T-helper 2 cell treated with Interferon-gamma antibody and Interleukin-4, amounts not matched to agents 5 μg/mL and 100 μg/mL, for 36 hours (primary cell): Measurements from ENCODE around the gene KLF15.

Source experiments
- DNase-seq: peaks from one replicate; pipeline ENCODE4 v3.0.0; 2021; ENCODE audit warnings: low spot score
- H3K27ac Mint-ChIP-seq: one replicate; pipeline ENCODE4 v1.8.0; 2021; ENCODE audit warnings: mild to moderate bottlenecking, mixed read lengths
- H3K27me3 Mint-ChIP-seq: one replicate; pipeline ENCODE4 v1.8.0; 2021; ENCODE audit warnings: low read depth, mixed read lengths
- H3K36me3 Mint-ChIP-seq: one replicate; pipeline ENCODE4 v1.8.0; 2021; ENCODE audit warnings: low read depth, mixed read lengths
- H3K4me1 Mint-ChIP-seq: one replicate; pipeline ENCODE4 v1.8.0; 2021; ENCODE audit warnings: low read depth, mixed read lengths
- H3K4me3 Mint-ChIP-seq: one replicate; pipeline ENCODE4 v1.8.0; 2022; ENCODE audit warnings: mild to moderate bottlenecking, moderate library complexity, mixed read lengths
- H3K9me3 Mint-ChIP-seq: one replicate; pipeline ENCODE4 v1.8.0; 2021; ENCODE audit warnings: mixed read lengths

KLF15 gene

GRCh38 chr3:126350502-126351085 is 6.6 kb downstream of the KLF15 start:
- Mint-ChIP-seq H3K27ac (no peak overlapping the region), H3K36me3 (no peaks in the 10 kb centered on the region), H3K27me3 (peaks cover 7% of the 10 kb centered on the region), H3K9me3 (no peaks in the 10 kb centered on the region), H3K4me3 (no peak overlapping the region), H3K4me1 (no peaks in the 10 kb centered on the region)
- no peak for DNase-seq

GRCh38 chr3:126349611-126350501 is 7.4 kb downstream of the KLF15 start:
- no peaks in the 10 kb centered on the region for H3K36me3 Mint-ChIP-seq
- H3K4me1 Mint-ChIP-seq, result no peaks in the 10 kb centered on the region
- DNase-seq, result no peak
- no peak overlapping the region for H3K27ac Mint-ChIP-seq
- no peaks in the 10 kb centered on the region for H3K27me3 Mint-ChIP-seq
- H3K4me3 Mint-ChIP-seq, result no peak overlapping the region
- no peaks in the 10 kb centered on the region for H3K9me3 Mint-ChIP-seq

- Mint-ChIP-seq H3K9me3 (no peaks in the 10 kb centered on the region), H3K27ac (no peak overlapping the region), H3K4me3 (no peak overlapping the region), H3K4me1 (no peaks in the 10 kb centered on the region), H3K27me3 (no peaks in the 10 kb centered on the region), H3K36me3 (no peaks in the 10 kb centered on the region)
- DNase-seq, result no peak
Observed at GRCh38 chr3:126349071-126349470, 8.1 kb downstream of the KLF15 start.

GRCh38 chr3:126348308-126348920 is 8.8 kb downstream of the KLF15 start:
- Mint-ChIP-seq H3K27me3 (no peaks in the 10 kb centered on the region), H3K4me1 (no peaks in the 10 kb centered on the region), H3K4me3 (no peak overlapping the region), H3K36me3 (no peaks in the 10 kb centered on the region), H3K9me3 (no peaks in the 10 kb centered on the region), H3K27ac (no peak overlapping the region)
- no peak for DNase-seq

GRCh38 chr3:126347543-126348161 is 9.6 kb downstream of the KLF15 start:
- Mint-ChIP-seq H3K27me3 (no peaks in the 10 kb centered on the region), H3K36me3 (no peaks in the 10 kb centered on the region), H3K4me1 (no peaks in the 10 kb centered on the region), H3K27ac (no peak overlapping the region), H3K4me3 (no peak overlapping the region), H3K9me3 (no peaks in the 10 kb centered on the region)
- no peak for DNase-seq

GRCh38 chr3:126346466-126346865 is 10.7 kb downstream of the KLF15 start:
- H3K4me3 Mint-ChIP-seq, result no peak overlapping the region
- no peaks in the 10 kb centered on the region for H3K4me1 Mint-ChIP-seq
- H3K27me3 Mint-ChIP-seq, result no peaks in the 10 kb centered on the region
- DNase-seq, result no peak
- H3K36me3 Mint-ChIP-seq, result no peaks in the 10 kb centered on the region
- H3K9me3 Mint-ChIP-seq, result no peaks in the 10 kb centered on the region
- no peak overlapping the region for H3K27ac Mint-ChIP-seq

- no peaks in the 10 kb centered on the region for H3K27me3 Mint-ChIP-seq
- no peak overlapping the region for H3K4me3 Mint-ChIP-seq
- no peak overlapping the region for H3K27ac Mint-ChIP-seq
- H3K9me3 Mint-ChIP-seq, result no peaks in the 10 kb centered on the region
- no peaks in the 10 kb centered on the region for H3K36me3 Mint-ChIP-seq
- no peaks in the 10 kb centered on the region for H3K4me1 Mint-ChIP-seq
- DNase-seq, result no peak
Observed at GRCh38 chr3:126345641-126346460, 11.4 kb downstream of the KLF15 start.

- Mint-ChIP-seq H3K4me1 (no peaks in the 10 kb centered on the region), H3K9me3 (no peaks in the 10 kb centered on the region), H3K36me3 (no peaks in the 10 kb centered on the region), H3K4me3 (no peak overlapping the region), H3K27me3 (no peaks in the 10 kb centered on the region), H3K27ac (no peak overlapping the region)
- DNase-seq, result no peak
Observed at GRCh38 chr3:126345231-126345630, 12.0 kb downstream of the KLF15 start.

GRCh38 chr3:126344380-126345041 is 12.7 kb downstream of the KLF15 start:
- Mint-ChIP-seq H3K4me1 (no peaks in the 10 kb centered on the region), H3K27ac (no peak overlapping the region), H3K9me3 (no peaks in the 10 kb centered on the region), H3K27me3 (no peaks in the 10 kb centered on the region), H3K4me3 (no peak overlapping the region), H3K36me3 (no peaks in the 10 kb centered on the region)
- DNase-seq, result no peak

- H3K9me3 Mint-ChIP-seq, result no peaks in the 10 kb centered on the region
- H3K4me1 Mint-ChIP-seq, result no peaks in the 10 kb centered on the region
- no peaks in the 10 kb centered on the region for H3K27me3 Mint-ChIP-seq
- H3K36me3 Mint-ChIP-seq, result no peaks in the 10 kb centered on the region
- no peak overlapping the region for H3K27ac Mint-ChIP-seq
- no peak overlapping the region for H3K4me3 Mint-ChIP-seq
- no peak for DNase-seq
Observed at GRCh38 chr3:126343649-126344035, 13.6 kb downstream of the KLF15 start.

GRCh38 chr3:126342991-126343648 is 14.1 kb downstream of the KLF15 start:
- H3K4me1 Mint-ChIP-seq, result no peaks in the 10 kb centered on the region

GRCh38 chr3:126342211-126342610 is 15.0 kb downstream of the KLF15 start:
- no peaks in the 10 kb centered on the region for H3K36me3 Mint-ChIP-seq
- no peak overlapping the region for H3K4me3 Mint-ChIP-seq
- no peak overlapping the region for H3K27ac Mint-ChIP-seq
- no peak for DNase-seq
- H3K4me1 Mint-ChIP-seq, result no peaks in the 10 kb centered on the region
- no peaks in the 10 kb centered on the region for H3K9me3 Mint-ChIP-seq
- no peaks in the 10 kb centered on the region for H3K27me3 Mint-ChIP-seq

More at GRCh38 chr3:126342991-126343648, 14.1 kb downstream of the KLF15 start:
- H3K27me3 Mint-ChIP-seq, result no peaks in the 10 kb centered on the region
- no peak overlapping the region for H3K4me3 Mint-ChIP-seq
- no peak for DNase-seq
- no peaks in the 10 kb centered on the region for H3K9me3 Mint-ChIP-seq
- no peaks in the 10 kb centered on the region for H3K36me3 Mint-ChIP-seq
- no peak overlapping the region for H3K27ac Mint-ChIP-seq

GRCh38 chr3:126341755-126342150 is 15.5 kb downstream of the KLF15 start:
- H3K36me3 Mint-ChIP-seq, result no peaks in the 10 kb centered on the region
- H3K9me3 Mint-ChIP-seq, result no peaks in the 10 kb centered on the region
- no peak overlapping the region for H3K27ac Mint-ChIP-seq
- no peaks in the 10 kb centered on the region for H3K27me3 Mint-ChIP-seq
- H3K4me3 Mint-ChIP-seq, result no peak overlapping the region
- H3K4me1 Mint-ChIP-seq, result no peaks in the 10 kb centered on the region
- DNase-seq, result no peak
